AG04449 (cell line): Measurements from ENCODE around the gene PIP4K2B.

Source experiments
- CTCF ChIA-PET: fragments of 350-600 bp; formaldehyde crosslinking; extraction: SDS; loops from one replicate; lab custom pipeline; 2021; ENCODE audit warnings: antibody characterized with exemption; lab: Yijun Ruan, JAX
- POLR2A ChIA-PET: fragments of 400-600, 350-600 bp; formaldehyde crosslinking; extraction: SDS; loops from one replicate; lab custom pipeline; 2020; ENCODE audit warnings: antibody characterized with exemption, inconsistent platforms; lab: Yijun Ruan, JAX
- DNase-seq: peaks from one replicate; pipeline ENCODE4 v3.0.0-alpha.2; 2010; ENCODE audit warnings: low read depth, low spot score
- H3K4me3 ChIP-seq: 2 replicates; pipeline ENCODE4 v1.5.1; 2011; ENCODE audit warnings: low read depth, mild to moderate bottlenecking, control low read depth, low read length
- TF ChIP-seq, protein P1 (sequence below): IDR thresholded peaks from one replicate; pipeline ENCODE4 v1.5.1; 2011; ENCODE audit warnings: mild to moderate bottlenecking, moderate library complexity, low read length, control low read depth, inconsistent platforms; ENCODE audit not compliant: insufficient read depth; ENCODE audit errors: missing control alignments

Gene PIP4K2B

DNA sequence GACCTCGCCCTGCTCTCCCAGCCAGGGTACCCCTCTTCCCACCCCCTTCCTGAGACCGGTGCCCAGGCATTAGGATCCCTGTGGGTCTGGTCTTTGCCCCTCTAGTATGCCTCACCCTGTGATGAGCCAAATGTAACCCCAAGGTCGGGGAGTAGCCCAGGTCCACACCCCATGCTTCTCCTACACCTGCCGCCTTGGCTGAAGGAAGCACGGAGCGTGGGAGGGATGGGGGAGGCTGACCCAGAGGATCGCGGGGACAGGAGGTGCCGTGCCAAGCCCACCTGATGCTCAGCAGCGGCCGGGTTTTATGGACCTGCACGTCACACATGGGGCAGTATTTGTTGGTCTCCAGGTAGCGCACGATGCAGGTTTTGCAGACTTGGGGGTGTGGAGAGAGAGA, 60.1 kb downstream of the PIP4K2B start:
- ChIA-PET CTCF (interaction anchor here (0.8 to 0.9 kb wide), 2 partner anchors 10 to 63 kb away, joined by 3 read pairs; no protein-coding TSS in a partner anchor), POLR2A (interaction anchor here (1.3 kb wide), 1 partner anchor 14 kb away, joined by 3 read pairs; no protein-coding TSS in a partner anchor)
- TF ChIP-seq, protein P1, sequence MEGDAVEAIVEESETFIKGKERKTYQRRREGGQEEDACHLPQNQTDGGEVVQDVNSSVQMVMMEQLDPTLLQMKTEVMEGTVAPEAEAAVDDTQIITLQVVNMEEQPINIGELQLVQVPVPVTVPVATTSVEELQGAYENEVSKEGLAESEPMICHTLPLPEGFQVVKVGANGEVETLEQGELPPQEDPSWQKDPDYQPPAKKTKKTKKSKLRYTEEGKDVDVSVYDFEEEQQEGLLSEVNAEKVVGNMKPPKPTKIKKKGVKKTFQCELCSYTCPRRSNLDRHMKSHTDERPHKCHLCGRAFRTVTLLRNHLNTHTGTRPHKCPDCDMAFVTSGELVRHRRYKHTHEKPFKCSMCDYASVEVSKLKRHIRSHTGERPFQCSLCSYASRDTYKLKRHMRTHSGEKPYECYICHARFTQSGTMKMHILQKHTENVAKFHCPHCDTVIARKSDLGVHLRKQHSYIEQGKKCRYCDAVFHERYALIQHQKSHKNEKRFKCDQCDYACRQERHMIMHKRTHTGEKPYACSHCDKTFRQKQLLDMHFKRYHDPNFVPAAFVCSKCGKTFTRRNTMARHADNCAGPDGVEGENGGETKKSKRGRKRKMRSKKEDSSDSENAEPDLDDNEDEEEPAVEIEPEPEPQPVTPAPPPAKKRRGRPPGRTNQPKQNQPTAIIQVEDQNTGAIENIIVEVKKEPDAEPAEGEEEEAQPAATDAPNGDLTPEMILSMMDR: no peak
- H3K4me3 ChIP-seq: no peak overlapping the region
- no peak for DNase-seq

DNA sequence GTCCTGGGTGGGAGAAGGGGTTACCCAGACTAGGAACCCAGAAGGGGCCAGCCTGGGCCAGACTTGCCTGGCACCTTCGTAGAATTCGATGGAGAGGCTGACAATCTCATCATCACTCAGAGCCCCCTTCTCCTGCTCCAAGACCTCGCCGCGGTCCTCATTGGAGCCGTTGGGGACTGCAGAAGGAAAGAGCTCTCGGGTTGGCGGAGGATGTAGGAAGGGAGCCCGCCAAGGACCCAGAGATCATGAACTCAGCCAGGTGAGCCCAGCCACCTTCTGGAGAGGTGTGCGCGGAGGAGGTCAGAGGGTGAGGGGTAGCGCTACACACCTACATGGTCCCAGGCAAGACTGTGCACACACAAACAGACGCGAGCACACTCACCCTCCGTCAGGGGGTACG, 60.7 kb downstream of the PIP4K2B start:
- ChIA-PET CTCF (interaction anchor here (0.8 kb wide), 1 partner anchor 10 kb away, joined by 3 read pairs; no protein-coding TSS in a partner anchor), POLR2A (interaction anchor here (1.3 kb wide), 1 partner anchor 14 kb away, joined by 3 read pairs; no protein-coding TSS in a partner anchor)
- DNase-seq: no peak
- TF ChIP-seq, protein P1: no peak
- H3K4me3 ChIP-seq: no peak overlapping the region

DNA sequence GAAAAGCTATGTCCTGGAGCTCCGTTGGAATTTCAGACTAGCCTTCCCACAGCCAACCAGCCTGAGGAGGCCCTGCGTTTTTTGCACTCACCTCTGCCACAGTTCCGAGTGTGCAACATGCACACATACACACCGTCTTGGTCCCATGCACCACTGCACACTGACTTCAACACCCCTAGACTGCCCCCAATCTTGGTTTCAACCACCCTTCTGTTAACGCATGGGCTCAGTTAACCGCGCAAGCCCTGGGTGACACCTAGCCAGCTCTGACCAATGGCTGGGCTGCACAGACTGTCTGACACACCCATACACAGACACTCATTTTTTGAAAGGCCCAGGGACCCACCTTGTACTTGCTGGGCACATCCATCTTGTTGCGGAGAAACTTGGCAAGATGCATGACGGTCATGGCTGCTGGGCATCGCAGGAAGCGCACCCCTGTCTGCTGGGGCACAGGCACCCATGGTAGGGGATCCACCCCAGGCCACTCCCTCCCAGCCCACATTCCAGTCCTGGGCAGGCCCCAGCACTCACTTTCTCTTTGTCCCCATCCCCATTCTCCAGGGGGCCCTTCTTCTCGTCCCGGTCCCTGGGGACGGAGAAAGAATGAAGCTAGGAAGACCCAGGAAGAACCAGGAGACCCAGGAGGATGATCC, 61.2 kb downstream of the PIP4K2B start:
- CTCF ChIA-PET: interaction anchor here (0.8 to 5.5 kb wide), 5 partner anchors 8 to 61 kb away, joined by 3 to 84 read pairs (median 11); partner anchors contain the start of genes EPOP and PCGF2
- POLR2A ChIA-PET: interaction anchor here (1.3 kb wide), 1 partner anchor 13 kb away, joined by 3 read pairs; no protein-coding TSS in a partner anchor
- TF ChIP-seq, protein P1: no peak
- DNase-seq: no peak
- H3K4me3 ChIP-seq: no peak overlapping the region

DNA sequence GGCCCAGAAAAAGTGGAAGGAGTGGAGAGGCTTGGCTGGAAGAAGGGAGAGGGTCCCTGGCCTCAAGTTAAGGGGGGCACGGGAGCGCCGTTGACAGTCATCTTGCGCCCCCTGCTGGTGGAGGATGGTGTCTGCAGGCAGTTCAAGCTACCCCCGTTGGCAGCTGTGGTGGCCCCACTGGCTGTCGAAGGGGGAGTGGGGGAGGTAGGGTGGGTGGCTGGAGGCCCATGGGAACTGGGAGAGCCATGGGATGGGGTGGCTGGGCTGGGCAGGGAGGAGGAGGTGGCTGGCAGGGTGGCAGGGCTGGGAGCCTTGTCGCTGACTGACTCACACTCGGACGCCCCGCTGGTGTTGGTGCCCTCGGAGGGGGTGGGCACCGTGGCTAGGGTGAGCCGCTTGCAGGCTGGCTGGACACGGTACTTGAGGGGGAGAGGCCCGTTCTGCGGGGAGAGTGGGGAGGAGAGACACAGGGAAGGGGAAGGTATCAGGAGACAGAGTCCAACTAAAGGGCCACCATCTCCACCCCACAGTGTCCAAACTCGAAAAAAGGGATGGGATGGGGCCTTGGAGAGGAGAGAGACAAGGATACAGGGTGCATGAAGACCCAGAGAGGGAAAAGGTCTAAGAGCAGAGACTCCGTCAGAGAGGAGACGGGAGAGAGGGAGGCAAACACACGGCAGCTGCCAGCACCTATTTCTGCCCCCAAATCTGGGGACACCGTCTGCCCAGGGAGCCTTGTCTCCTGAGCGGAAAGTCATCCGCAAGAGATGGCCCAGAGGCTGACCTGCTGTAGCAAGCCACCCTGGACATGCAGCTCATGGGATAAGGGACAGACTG, 64.0 kb downstream of the PIP4K2B start:
- TF ChIP-seq, protein P1: peak; percentile 88
- ChIA-PET POLR2A (interaction anchor here (1.1 to 1.4 kb wide), 2 partner anchors 17 to 25 kb away, joined by 3 to 4 read pairs; partner anchors contain the start of gene PSMB3), CTCF (interaction anchor here (0.6 to 5.5 kb wide), 26 partner anchors 8 to 510 kb away, joined by 3 to 84 read pairs (median 6); partner anchors contain the start of genes EPOP, PCGF2, PSMB3 and RPL23)
- no peak overlapping the region for H3K4me3 ChIP-seq
- no peak for DNase-seq

DNA sequence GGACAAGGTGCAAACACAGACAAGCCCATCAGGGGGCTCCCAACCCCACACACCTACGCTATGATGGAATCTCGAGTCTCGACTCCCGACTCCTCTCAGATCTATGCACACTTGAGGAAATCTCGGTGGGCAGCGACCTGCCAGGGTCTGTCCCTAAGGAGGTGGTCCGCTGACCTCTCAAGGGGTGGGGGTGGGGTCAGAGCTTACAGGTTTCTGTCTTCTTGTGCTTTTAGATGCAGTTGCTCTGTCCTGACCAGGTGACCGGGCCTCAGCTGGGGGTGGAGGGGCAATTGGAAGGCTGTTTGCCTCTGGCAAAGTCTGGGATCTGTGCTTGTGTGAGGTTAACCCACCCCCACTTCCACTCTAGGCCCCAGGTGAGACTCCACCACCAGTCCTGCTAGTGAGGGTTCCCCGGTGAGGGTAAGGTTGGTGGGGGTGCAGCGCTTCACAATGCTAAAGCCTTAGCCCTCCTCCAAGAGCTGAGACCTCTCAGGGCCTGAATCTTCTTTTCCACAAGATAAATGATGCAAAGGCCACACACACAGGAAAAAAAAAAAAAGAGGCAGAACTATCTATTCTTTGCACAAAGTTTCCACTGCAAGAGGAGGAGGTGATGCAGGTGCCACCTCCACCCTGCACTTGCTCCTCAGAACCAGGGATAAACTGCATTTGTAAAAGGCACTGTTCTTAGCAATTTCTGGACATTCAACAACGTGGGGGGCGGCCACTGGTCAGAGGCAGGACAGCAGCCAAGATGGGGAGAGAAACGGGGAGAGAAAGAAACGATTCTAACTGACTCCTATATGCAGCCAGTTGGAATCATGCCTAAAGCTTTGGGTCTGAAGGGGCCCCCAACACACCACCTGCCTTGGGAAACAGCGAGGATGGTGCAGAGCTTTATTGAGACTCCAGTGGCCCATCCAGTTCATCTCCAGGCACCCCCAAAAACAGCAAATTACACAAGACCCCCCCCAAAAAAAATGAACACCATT, 65.1 kb downstream of the PIP4K2B start:
- H3K4me3 ChIP-seq: no peak overlapping the region
- POLR2A ChIA-PET: interaction anchor here (1.4 kb wide), 1 partner anchor 24 kb away, joined by 4 read pairs; no protein-coding TSS in a partner anchor
- CTCF ChIA-PET: interaction anchor here (0.6 to 5.5 kb wide), 20 partner anchors 7 to 511 kb away, joined by 3 to 84 read pairs (median 8); partner anchors contain the start of genes EPOP, PCGF2, PSMB3 and RPL23
- TF ChIP-seq, protein P1: peak; percentile 15
- DNase-seq: no peak
